Gastrocnemius medialis (tissue), 4 donors: ENCODE results near the gene SLC15A4.

Experiments
- POLR2A ChIP-seq, 2 donors: fragments of 450-650 bp; IDR thresholded peaks; one replicate each; pipeline ENCODE4 v1.6.1; 2017; ENCODE audit warnings: antibody characterized with exemption in 2 of 2, mild to moderate bottlenecking in 2 of 2, moderate library complexity in 2 of 2
- TF ChIP-seq, protein P1 (sequence below), 5 experiments: fragments of 450-650 bp in 3 of 5; fragments of 200-600 bp in 2 of 5; sonication (generic) in 2 of 5; IDR thresholded peaks in 4 of 5; conservative IDR thresholded peaks in 1 of 5; 1 replicate in 4 of 5; 2 replicates in 1 of 5; pipeline ENCODE4 v1.5.1; 2016 to 2019; ENCODE audit warnings: antibody characterized with exemption in 5 of 5, mild to moderate bottlenecking in 3 of 5, moderate library complexity in 3 of 5

- TF ChIP-seq, protein P1, sequence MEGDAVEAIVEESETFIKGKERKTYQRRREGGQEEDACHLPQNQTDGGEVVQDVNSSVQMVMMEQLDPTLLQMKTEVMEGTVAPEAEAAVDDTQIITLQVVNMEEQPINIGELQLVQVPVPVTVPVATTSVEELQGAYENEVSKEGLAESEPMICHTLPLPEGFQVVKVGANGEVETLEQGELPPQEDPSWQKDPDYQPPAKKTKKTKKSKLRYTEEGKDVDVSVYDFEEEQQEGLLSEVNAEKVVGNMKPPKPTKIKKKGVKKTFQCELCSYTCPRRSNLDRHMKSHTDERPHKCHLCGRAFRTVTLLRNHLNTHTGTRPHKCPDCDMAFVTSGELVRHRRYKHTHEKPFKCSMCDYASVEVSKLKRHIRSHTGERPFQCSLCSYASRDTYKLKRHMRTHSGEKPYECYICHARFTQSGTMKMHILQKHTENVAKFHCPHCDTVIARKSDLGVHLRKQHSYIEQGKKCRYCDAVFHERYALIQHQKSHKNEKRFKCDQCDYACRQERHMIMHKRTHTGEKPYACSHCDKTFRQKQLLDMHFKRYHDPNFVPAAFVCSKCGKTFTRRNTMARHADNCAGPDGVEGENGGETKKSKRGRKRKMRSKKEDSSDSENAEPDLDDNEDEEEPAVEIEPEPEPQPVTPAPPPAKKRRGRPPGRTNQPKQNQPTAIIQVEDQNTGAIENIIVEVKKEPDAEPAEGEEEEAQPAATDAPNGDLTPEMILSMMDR (IDR thresholded peaks at IDR 0.05 in 4 of 5, conservative IDR thresholded peaks at IDR 0.05 in 1 of 5), result no peak
- TF ChIP-seq POLR2A (IDR thresholded peaks at IDR 0.05), result peak; percentile 76 to 78
Measured at GRCh38 chr12:128820723-128821432, 2.9 kb downstream of the SLC15A4 start.
